GM23338 (cell line): ENCODE data around the gene KCNMA1. TPM values are rescaled to one million over a fixed set of nuclear protein-coding genes. Genes with fewer than 3 reads are reported as not detected.

Source experiments
- ATAC-seq: fragments of 200-7000 bp; cut with Tn5 transposase; 3 replicates; pipeline ENCODE4 v1.9.1; 2020
- DNase-seq: peaks from one replicate; pipeline ENCODE4 v3.0.0-alpha.2; 2015; ENCODE audit warnings: low spot score
- H2AFZ ChIP-seq: fragments of 200-600 bp; sonication (generic); 2 replicates; pipeline ENCODE4 v1.8.0; 2016; ENCODE audit warnings: antibody characterized with exemption, mild to moderate bottlenecking, moderate library complexity
- H3F3A ChIP-seq: fragments of 200-600 bp; sonication (generic); replicated peaks from 2 replicates; pipeline ENCODE4 v1.8.0; 2017; ENCODE audit warnings: antibody characterized with exemption, mixed run types, low read depth
- H3K27ac ChIP-seq: fragments of 200-600 bp; sonication (generic); 2 replicates; pipeline ENCODE4 v1.6.1; 2016; ENCODE audit warnings: low read depth
- H3K27me3 ChIP-seq: fragments of 200-600 bp; sonication (generic); 2 replicates; pipeline ENCODE4 v1.8.0; 2016; ENCODE audit warnings: mild to moderate bottlenecking, mixed run types, moderate library complexity; ENCODE audit not compliant: insufficient read depth
- H3K36me3 ChIP-seq: fragments of 200-600 bp; sonication (generic); 2 replicates; pipeline ENCODE4 v1.8.0; 2016; ENCODE audit warnings: mild to moderate bottlenecking; ENCODE audit not compliant: insufficient read depth
- H3K4me1 ChIP-seq: fragments of 200-600 bp; sonication (generic); 2 replicates; pipeline ENCODE4 v1.8.0; 2016; ENCODE audit warnings: mild to moderate bottlenecking, moderate library complexity; ENCODE audit not compliant: insufficient read depth
- H3K4me2 ChIP-seq: fragments of 200-600 bp; sonication (generic); 2 replicates; pipeline ENCODE4 v1.7.1; 2017; ENCODE audit warnings: mixed run types
- H3K4me3 ChIP-seq: fragments of 200-600 bp; sonication (generic); 2 replicates; pipeline ENCODE4 v1.6.1; 2016; ENCODE audit warnings: mixed run types
- H3K79me2 ChIP-seq: fragments of 200-600 bp; sonication (generic); replicated peaks from 2 replicates; pipeline ENCODE4 v1.8.0; 2017; ENCODE audit warnings: mild to moderate bottlenecking; ENCODE audit not compliant: insufficient read depth
- H3K9me2 ChIP-seq: fragments of 200-600 bp; sonication (generic); 2 replicates; pipeline ENCODE4 v1.8.0; 2017; ENCODE audit not compliant: insufficient read depth
- H4K20me1 ChIP-seq: fragments of 200-600 bp; sonication (generic); replicated peaks from 2 replicates; pipeline ENCODE4 v1.8.0; 2017; ENCODE audit warnings: mild to moderate bottlenecking; ENCODE audit not compliant: insufficient read depth
- H3K27ac Mint-ChIP-seq: 2 replicates; pipeline ENCODE4 v1.8.0; 2020; ENCODE audit warnings: inconsistent platforms, mild to moderate bottlenecking, moderate library complexity, mixed read lengths
- H3K27me3 Mint-ChIP-seq: 3 replicates; pipeline ENCODE4 v1.8.0; 2022; ENCODE audit warnings: low read depth, mild to moderate bottlenecking, moderate library complexity, mixed read lengths, inconsistent platforms; ENCODE audit not compliant: insufficient read depth, poor library complexity
- H3K36me3 Mint-ChIP-seq: 3 replicates; pipeline ENCODE4 v1.8.0; 2021; ENCODE audit warnings: low read depth, mild to moderate bottlenecking, inconsistent platforms, moderate library complexity, mixed read lengths
- H3K4me1 Mint-ChIP-seq: 3 replicates; pipeline ENCODE4 v1.8.0; 2020; ENCODE audit warnings: mild to moderate bottlenecking, inconsistent platforms, mixed read lengths
- H3K4me3 Mint-ChIP-seq: 3 replicates; pipeline ENCODE4 v1.8.0; 2021; ENCODE audit warnings: moderate library complexity, mild to moderate bottlenecking, inconsistent platforms, mixed read lengths
- H3K9me3 Mint-ChIP-seq: 3 replicates; pipeline ENCODE4 v1.8.0; 2020; ENCODE audit warnings: moderate library complexity, mild to moderate bottlenecking, inconsistent platforms, mixed read lengths
- CREB1 ChIP-seq: fragments of 250-450 bp; sonication (Bioruptor Pico); IDR thresholded peaks from 2 replicates; pipeline ENCODE4 v1.5.0; 2020; ENCODE audit warnings: low read depth, mild to moderate bottlenecking, moderate library complexity
- EZH2 ChIP-seq: fragments of 200-600 bp; sonication (generic); IDR thresholded peaks from one replicate; pipeline ENCODE4 v1.8.0; 2017; ENCODE audit warnings: antibody characterized with exemption, mild to moderate bottlenecking, low read depth; ENCODE audit not compliant: unreplicated experiment
- EZH2phosphoT487 ChIP-seq: fragments of 200-600 bp; sonication (generic); IDR thresholded peaks from one replicate; pipeline ENCODE4 v1.8.1; 2018; ENCODE audit warnings: antibody characterized with exemption; ENCODE audit not compliant: unreplicated experiment
- JUNB ChIP-seq: IDR thresholded peaks from one replicate; pipeline ENCODE4 v1.6.1; 2016; ENCODE audit warnings: antibody characterized with exemption; ENCODE audit not compliant: unreplicated experiment
- NANOG ChIP-seq: IDR thresholded peaks from 2 replicates; pipeline ENCODE4 v1.6.1; 2016; ENCODE audit warnings: antibody characterized with exemption, borderline replicate concordance
- POLR2AphosphoS5 ChIP-seq: IDR thresholded peaks from 2 replicates; pipeline ENCODE4 v1.6.1; 2016; ENCODE audit warnings: antibody characterized with exemption, low read depth
- STAT1 ChIP-seq: IDR thresholded peaks from one replicate; pipeline ENCODE4 v1.6.1; 2016; ENCODE audit warnings: antibody characterized with exemption; ENCODE audit not compliant: unreplicated experiment
- ZNF114 ChIP-seq: fragments of 250-450 bp; sonication (Bioruptor Pico); IDR thresholded peaks from 2 replicates; pipeline ENCODE4 v1.5.0; 2020; ENCODE audit warnings: mild to moderate bottlenecking, moderate library complexity
- ZNF331 ChIP-seq: fragments of 250-450 bp; sonication (Bioruptor Pico); IDR thresholded peaks from 2 replicates; pipeline ENCODE4 v1.5.0; 2020; ENCODE audit warnings: low read depth, mild to moderate bottlenecking, moderate library complexity
- polyA plus RNA-seq: library from polyadenylated mRNA; unstranded; fragments of >200 nt; fragmentation: Nextera tagmentation; extraction: Ambion mirVana; gene quantifications from 2 replicates; pipeline ENCODE4 v1.2.1, GENCODE V29; 2016
- total RNA-seq: library from RNA; depleted of rRNA; stranded (reverse); fragments of >200 nt; shearing (Covaris generic); gene quantifications from 2 replicates; pipeline ENCODE4 v1.2.3, GENCODE V29; 2014
- TF ChIP-seq, protein P1 (sequence below): IDR thresholded peaks from one replicate; pipeline ENCODE4 v1.6.1; 2018; ENCODE audit warnings: antibody characterized with exemption; ENCODE audit not compliant: unreplicated experiment
- TF ChIP-seq, protein P2 (sequence below), 2 experiments: fragments of 200-600 bp in 1 of 2; sonication (generic) in 1 of 2; conservative IDR thresholded peaks; 2 replicates each; pipeline versions ENCODE4 v1.5.1 to v1.6.1; 2016 to 2017; ENCODE audit warnings: antibody characterized with exemption in 2 of 2, low read depth in 2 of 2, mild to moderate bottlenecking in 2 of 2, moderate library complexity in 1 of 2
- TF ChIP-seq, protein P3 (sequence below): IDR thresholded peaks from 2 replicates; pipeline ENCODE4 v1.6.1; 2016; ENCODE audit warnings: antibody characterized with exemption

KCNMA1 gene
- total and polyA plus RNA-seq, 2 experiments from 2014 or later, result 8.2 to 9.0 TPM

- TF ChIP-seq ZNF114 (CRISPR knock-in tag) (no peak), ZNF331 (CRISPR knock-in tag) (no peak), STAT1 (no peak), EZH2phosphoT487 (no peak), EZH2 (no peak)
- TF ChIP-seq, protein P1, sequence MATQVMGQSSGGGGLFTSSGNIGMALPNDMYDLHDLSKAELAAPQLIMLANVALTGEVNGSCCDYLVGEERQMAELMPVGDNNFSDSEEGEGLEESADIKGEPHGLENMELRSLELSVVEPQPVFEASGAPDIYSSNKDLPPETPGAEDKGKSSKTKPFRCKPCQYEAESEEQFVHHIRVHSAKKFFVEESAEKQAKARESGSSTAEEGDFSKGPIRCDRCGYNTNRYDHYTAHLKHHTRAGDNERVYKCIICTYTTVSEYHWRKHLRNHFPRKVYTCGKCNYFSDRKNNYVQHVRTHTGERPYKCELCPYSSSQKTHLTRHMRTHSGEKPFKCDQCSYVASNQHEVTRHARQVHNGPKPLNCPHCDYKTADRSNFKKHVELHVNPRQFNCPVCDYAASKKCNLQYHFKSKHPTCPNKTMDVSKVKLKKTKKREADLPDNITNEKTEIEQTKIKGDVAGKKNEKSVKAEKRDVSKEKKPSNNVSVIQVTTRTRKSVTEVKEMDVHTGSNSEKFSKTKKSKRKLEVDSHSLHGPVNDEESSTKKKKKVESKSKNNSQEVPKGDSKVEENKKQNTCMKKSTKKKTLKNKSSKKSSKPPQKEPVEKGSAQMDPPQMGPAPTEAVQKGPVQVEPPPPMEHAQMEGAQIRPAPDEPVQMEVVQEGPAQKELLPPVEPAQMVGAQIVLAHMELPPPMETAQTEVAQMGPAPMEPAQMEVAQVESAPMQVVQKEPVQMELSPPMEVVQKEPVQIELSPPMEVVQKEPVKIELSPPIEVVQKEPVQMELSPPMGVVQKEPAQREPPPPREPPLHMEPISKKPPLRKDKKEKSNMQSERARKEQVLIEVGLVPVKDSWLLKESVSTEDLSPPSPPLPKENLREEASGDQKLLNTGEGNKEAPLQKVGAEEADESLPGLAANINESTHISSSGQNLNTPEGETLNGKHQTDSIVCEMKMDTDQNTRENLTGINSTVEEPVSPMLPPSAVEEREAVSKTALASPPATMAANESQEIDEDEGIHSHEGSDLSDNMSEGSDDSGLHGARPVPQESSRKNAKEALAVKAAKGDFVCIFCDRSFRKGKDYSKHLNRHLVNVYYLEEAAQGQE, result no peak
- TF ChIP-seq, protein P2, sequence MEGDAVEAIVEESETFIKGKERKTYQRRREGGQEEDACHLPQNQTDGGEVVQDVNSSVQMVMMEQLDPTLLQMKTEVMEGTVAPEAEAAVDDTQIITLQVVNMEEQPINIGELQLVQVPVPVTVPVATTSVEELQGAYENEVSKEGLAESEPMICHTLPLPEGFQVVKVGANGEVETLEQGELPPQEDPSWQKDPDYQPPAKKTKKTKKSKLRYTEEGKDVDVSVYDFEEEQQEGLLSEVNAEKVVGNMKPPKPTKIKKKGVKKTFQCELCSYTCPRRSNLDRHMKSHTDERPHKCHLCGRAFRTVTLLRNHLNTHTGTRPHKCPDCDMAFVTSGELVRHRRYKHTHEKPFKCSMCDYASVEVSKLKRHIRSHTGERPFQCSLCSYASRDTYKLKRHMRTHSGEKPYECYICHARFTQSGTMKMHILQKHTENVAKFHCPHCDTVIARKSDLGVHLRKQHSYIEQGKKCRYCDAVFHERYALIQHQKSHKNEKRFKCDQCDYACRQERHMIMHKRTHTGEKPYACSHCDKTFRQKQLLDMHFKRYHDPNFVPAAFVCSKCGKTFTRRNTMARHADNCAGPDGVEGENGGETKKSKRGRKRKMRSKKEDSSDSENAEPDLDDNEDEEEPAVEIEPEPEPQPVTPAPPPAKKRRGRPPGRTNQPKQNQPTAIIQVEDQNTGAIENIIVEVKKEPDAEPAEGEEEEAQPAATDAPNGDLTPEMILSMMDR (conservative IDR thresholded peaks at IDR 0.05; ENCODE audit: low read depth in 2 of 2), result no peak
Measured at GRCh38 chr10:77104459-77104980, 533.1 kb downstream of the KCNMA1 start (continued).

- DNase-seq (no peak), ATAC-seq (no peak)
- Histone ChIP-seq H3K36me3 (no peaks in the 10 kb centered on the region), H3K4me1 (peaks cover 2% of the 10 kb centered on the region), H3K4me2 (no peak overlapping the region), H2AFZ (no peak overlapping the region), H3K27ac (no peak overlapping the region), H4K20me1 (no peaks in the 10 kb centered on the region), H3K27me3 (no peaks in the 10 kb centered on the region), H3K9me2 (peaks cover 3% of the 10 kb centered on the region; the same call in 1 of the 2 replicates), H3K79me2 (no peaks in the 10 kb centered on the region), H3K4me3 (no peak overlapping the region), H3F3A (no peaks in the 10 kb centered on the region)
- Mint-ChIP-seq H3K36me3 (no peaks in the 10 kb centered on the region), H3K9me3 (no peaks in the 10 kb centered on the region; the same call in 2 of the 3 replicates), H3K4me1 (peaks cover 9% of the 10 kb centered on the region), H3K27ac (no peak overlapping the region), H3K27me3 (peaks cover 2% of the 10 kb centered on the region), H3K4me3 (no peak overlapping the region)
- TF ChIP-seq, protein P2 (conservative IDR thresholded peaks at IDR 0.05; ENCODE audit: low read depth in 2 of 2), result no peak
- TF ChIP-seq ZNF114 (CRISPR knock-in tag) (no peak), ZNF331 (CRISPR knock-in tag) (no peak), EZH2 (no peak), POLR2AphosphoS5 (no peak), NANOG (no peak), CREB1 (CRISPR knock-in tag) (no peak), JUNB (no peak), EZH2phosphoT487 (no peak), STAT1 (no peak)
- TF ChIP-seq, protein P3, sequence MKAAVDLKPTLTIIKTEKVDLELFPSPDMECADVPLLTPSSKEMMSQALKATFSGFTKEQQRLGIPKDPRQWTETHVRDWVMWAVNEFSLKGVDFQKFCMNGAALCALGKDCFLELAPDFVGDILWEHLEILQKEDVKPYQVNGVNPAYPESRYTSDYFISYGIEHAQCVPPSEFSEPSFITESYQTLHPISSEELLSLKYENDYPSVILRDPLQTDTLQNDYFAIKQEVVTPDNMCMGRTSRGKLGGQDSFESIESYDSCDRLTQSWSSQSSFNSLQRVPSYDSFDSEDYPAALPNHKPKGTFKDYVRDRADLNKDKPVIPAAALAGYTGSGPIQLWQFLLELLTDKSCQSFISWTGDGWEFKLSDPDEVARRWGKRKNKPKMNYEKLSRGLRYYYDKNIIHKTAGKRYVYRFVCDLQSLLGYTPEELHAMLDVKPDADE, result no peak
- TF ChIP-seq, protein P1, result no peak
Measured at GRCh38 chr10:77103213-77103612, 534.4 kb downstream of the KCNMA1 start.
